8988T (cell line): ENCODE results near the gene HAGHL.
"Not testable (repeated sequence)": the region's sequence is repeated elsewhere in the genome, so short reads cannot be mapped to it uniquely, and the experiment has no call there.

Experiments used
- DNase-seq: peaks from one replicate; pipeline ENCODE4 v3.0.0; 2011

Gene HAGHL

GRCh38 chr16:760545-761343, 33.8 kb downstream of the HAGHL start, which contains the start of gene MSLN:
Gene MSLN (plus strand): TSS chr16:760734. CDS start chr16:762681, 1,947 bp downstream.
- DNase-seq = no peak

GRCh38 chr16:761625-762513, 35.0 kb downstream of the HAGHL start:
- no peak for DNase-seq

GRCh38 chr16:762595-763268, 35.8 kb downstream of the HAGHL start:
- no peak for DNase-seq

GRCh38 chr16:763369-764183, 36.7 kb downstream of the HAGHL start:
- DNase-seq = no peak

- no peak for DNase-seq
These were observed 37.4 kb downstream of the HAGHL start for GRCh38 chr16:764184-764750.

GRCh38 chr16:764848-765487, 38.1 kb downstream of the HAGHL start:
- no peak for DNase-seq

GRCh38 chr16:765488-765865, 38.6 kb downstream of the HAGHL start:
- no peak for DNase-seq

- no peak for DNase-seq
These were observed 39.3 kb downstream of the HAGHL start for GRCh38 chr16:766008-766819.

GRCh38 chr16:766820-767640, 40.1 kb downstream of the HAGHL start:
- no peak for DNase-seq

- DNase-seq = no peak
These were observed 40.9 kb downstream of the HAGHL start for GRCh38 chr16:767743-768235.

GRCh38 chr16:768428-768827, 41.5 kb downstream of the HAGHL start:
- DNase-seq = no peak

GRCh38 chr16:769184-769784, 42.4 kb downstream of the HAGHL start:
- DNase-seq = no peak

GRCh38 chr16:769934-770333, 43.0 kb downstream of the HAGHL start:
- DNase-seq = no peak

GRCh38 chr16:770411-770810, 43.5 kb downstream of the HAGHL start:
- no peak for DNase-seq

- no peak for DNase-seq
These were observed 46.1 kb downstream of the HAGHL start for GRCh38 chr16:772959-773358.

GRCh38 chr16:774086-775001, 47.4 kb downstream of the HAGHL start:
- no peak for DNase-seq

- no peak for DNase-seq
These were observed 48.4 kb downstream of the HAGHL start for GRCh38 chr16:775236-775796.

GRCh38 chr16:776298-776697, 49.4 kb downstream of the HAGHL start:
- DNase-seq = not testable (repeated sequence)
